DOHH2 (cell line): ENCODE data around the gene DOCK11.

Experiments used
- H3F3A ChIP-seq: fragments of 200-600 bp; sonication (generic), shearing (Covaris generic); 2 replicates; pipeline ENCODE4 v1.6.0; 2016; ENCODE audit warnings: antibody characterized with exemption, mild to moderate bottlenecking; ENCODE audit not compliant: control insufficient read depth, insufficient read depth
- H3K27ac ChIP-seq: fragments of 200-600 bp; sonication (generic); 2 replicates; pipeline ENCODE4 v1.5.1; 2014; ENCODE audit warnings: low read depth, mild to moderate bottlenecking, low read length, moderate library complexity
- H3K27me3 ChIP-seq: fragments of 200-600 bp; sonication (generic); 2 replicates; pipeline ENCODE4 v1.6.1; 2014; ENCODE audit warnings: mild to moderate bottlenecking, low read length, mixed read lengths; ENCODE audit not compliant: control insufficient read depth
- H3K36me3 ChIP-seq: fragments of 200-600 bp; sonication (generic); 2 replicates; pipeline ENCODE4 v1.6.1; 2014; ENCODE audit warnings: mild to moderate bottlenecking, low read length, moderate library complexity, mixed read lengths; ENCODE audit not compliant: control insufficient read depth
- H3K4me1 ChIP-seq: fragments of 200-600 bp; sonication (generic); 2 replicates; pipeline ENCODE4 v1.6.1; 2014; ENCODE audit warnings: mild to moderate bottlenecking, low read length, mixed read lengths; ENCODE audit not compliant: control insufficient read depth
- H3K4me2 ChIP-seq: fragments of 200-600 bp; sonication (generic); 2 replicates; pipeline ENCODE4 v1.6.0; 2014; ENCODE audit warnings: mild to moderate bottlenecking, low read length, moderate library complexity
- H3K4me3 ChIP-seq: fragments of 200-600 bp; sonication (generic); 2 replicates; pipeline ENCODE4 v1.5.1; 2014; ENCODE audit warnings: mild to moderate bottlenecking, low read length, mixed read lengths
- H3K79me2 ChIP-seq: fragments of 200-600 bp; sonication (generic); 2 replicates; pipeline ENCODE4 v1.6.1; 2014; ENCODE audit warnings: mild to moderate bottlenecking, low read length, mixed read lengths; ENCODE audit not compliant: control insufficient read depth
- H3K9me2 ChIP-seq: fragments of 200-600 bp; sonication (generic); replicated peaks from 2 replicates; pipeline ENCODE4 v1.6.1; 2014; ENCODE audit warnings: mild to moderate bottlenecking, low read length, mixed read lengths; ENCODE audit not compliant: control insufficient read depth
- H3K9me3 ChIP-seq: fragments of 200-600 bp; sonication (generic); 2 replicates; pipeline ENCODE4 v1.6.1; 2014; ENCODE audit warnings: antibody characterized with exemption, low read length, mixed read lengths; ENCODE audit not compliant: control insufficient read depth, insufficient read depth
- H4K20me1 ChIP-seq: fragments of 200-600 bp; sonication (generic); 2 replicates; pipeline ENCODE4 v1.6.0; 2014; ENCODE audit warnings: low read depth, mild to moderate bottlenecking, antibody characterized with exemption, low read length, moderate library complexity; ENCODE audit not compliant: control insufficient read depth, insufficient read depth
- EZH2phosphoT487 ChIP-seq: fragments of 200-600 bp; sonication (generic); IDR thresholded peaks from 2 replicates; pipeline ENCODE4 v1.6.1; 2017; ENCODE audit warnings: borderline replicate concordance, mild to moderate bottlenecking, antibody characterized with exemption, low read length, moderate library complexity, mixed read lengths
- TF ChIP-seq, protein P1 (sequence below): fragments of 200-600 bp; sonication (generic); IDR thresholded peaks from one replicate; pipeline ENCODE4 v1.5.1; 2014; ENCODE audit warnings: antibody characterized with exemption, mild to moderate bottlenecking, low read depth, low read length; ENCODE audit not compliant: poor library complexity, severe bottlenecking

Gene DOCK11

DNA sequence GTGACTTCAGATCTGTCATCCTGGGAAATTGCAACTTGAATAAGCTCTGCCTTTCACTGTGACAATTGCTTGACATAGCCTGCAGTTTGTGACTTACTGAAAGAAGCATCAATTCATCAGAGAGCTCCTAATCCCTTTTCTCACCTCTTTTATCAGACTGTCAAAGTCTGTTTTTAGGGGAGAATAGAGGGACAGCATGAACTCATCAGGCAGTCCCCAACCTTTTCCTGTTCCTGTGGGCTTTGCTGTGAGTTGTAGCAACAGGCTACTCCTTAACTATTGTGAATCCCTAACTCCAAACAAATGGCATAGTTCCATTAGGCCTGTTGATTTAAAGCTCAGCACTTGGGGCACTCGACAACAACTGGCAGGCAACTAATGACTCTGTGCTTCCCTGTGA lies 64.9 kb downstream of the DOCK11 start:
- H3K9me3 ChIP-seq, result no peaks in the 10 kb centered on the region
- H3K36me3 ChIP-seq, result no peaks in the 10 kb centered on the region
- H3K9me2 ChIP-seq, result no peaks in the 10 kb centered on the region
- TF ChIP-seq, protein P1, sequence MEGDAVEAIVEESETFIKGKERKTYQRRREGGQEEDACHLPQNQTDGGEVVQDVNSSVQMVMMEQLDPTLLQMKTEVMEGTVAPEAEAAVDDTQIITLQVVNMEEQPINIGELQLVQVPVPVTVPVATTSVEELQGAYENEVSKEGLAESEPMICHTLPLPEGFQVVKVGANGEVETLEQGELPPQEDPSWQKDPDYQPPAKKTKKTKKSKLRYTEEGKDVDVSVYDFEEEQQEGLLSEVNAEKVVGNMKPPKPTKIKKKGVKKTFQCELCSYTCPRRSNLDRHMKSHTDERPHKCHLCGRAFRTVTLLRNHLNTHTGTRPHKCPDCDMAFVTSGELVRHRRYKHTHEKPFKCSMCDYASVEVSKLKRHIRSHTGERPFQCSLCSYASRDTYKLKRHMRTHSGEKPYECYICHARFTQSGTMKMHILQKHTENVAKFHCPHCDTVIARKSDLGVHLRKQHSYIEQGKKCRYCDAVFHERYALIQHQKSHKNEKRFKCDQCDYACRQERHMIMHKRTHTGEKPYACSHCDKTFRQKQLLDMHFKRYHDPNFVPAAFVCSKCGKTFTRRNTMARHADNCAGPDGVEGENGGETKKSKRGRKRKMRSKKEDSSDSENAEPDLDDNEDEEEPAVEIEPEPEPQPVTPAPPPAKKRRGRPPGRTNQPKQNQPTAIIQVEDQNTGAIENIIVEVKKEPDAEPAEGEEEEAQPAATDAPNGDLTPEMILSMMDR, result no peak
- TF ChIP-seq EZH2phosphoT487, result no peak
- no peaks in the 10 kb centered on the region for H4K20me1 ChIP-seq
- no peaks in the 10 kb centered on the region for H3K4me1 ChIP-seq
- no peak overlapping the region for H3K4me2 ChIP-seq
- H3K27ac ChIP-seq, result no peak overlapping the region
- H3K79me2 ChIP-seq, result no peaks in the 10 kb centered on the region
- H3K4me3 ChIP-seq, result no peak overlapping the region
- H3K27me3 ChIP-seq, result no peaks in the 10 kb centered on the region
- H3F3A ChIP-seq, result no peaks in the 10 kb centered on the region

DNA sequence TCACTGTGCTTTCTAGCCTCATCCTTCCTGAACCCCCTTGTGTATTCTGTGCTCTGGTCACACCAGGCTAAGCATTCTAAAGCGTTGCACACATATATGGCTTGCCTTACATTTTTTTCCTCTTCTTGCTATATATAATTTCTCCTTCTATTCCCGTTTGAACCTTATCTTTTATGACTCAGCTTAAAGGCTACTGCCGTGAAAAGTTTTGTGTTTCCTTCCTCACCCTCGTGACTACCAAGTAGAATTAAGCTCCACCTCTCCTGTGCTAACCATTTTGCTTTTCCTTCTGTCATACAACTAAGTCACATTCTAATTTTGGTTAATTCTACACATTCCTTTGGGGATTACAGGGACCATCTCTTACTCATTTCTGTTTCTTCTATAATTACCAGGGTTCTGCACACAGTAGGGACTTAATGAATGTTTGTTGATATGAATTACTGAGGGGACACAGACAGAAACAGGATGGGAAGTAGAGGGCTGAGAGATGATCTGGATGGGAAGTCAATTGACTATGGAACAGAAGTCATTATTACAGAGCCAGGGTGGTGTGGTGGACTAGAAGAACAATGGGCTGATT lies 67.1 kb downstream of the DOCK11 start:
- no peaks in the 10 kb centered on the region for H3K4me1 ChIP-seq
- H3K27me3 ChIP-seq, result no peaks in the 10 kb centered on the region
- no peak overlapping the region for H3K27ac ChIP-seq
- H3F3A ChIP-seq, result no peaks in the 10 kb centered on the region
- no peaks in the 10 kb centered on the region for H3K36me3 ChIP-seq
- H3K4me3 ChIP-seq, result no peak overlapping the region
- no peaks in the 10 kb centered on the region for H3K9me3 ChIP-seq
- TF ChIP-seq EZH2phosphoT487, result no peak
- TF ChIP-seq, protein P1, result no peak
- no peaks in the 10 kb centered on the region for H4K20me1 ChIP-seq
- no peak overlapping the region for H3K4me2 ChIP-seq
- no peaks in the 10 kb centered on the region for H3K79me2 ChIP-seq
- no peaks in the 10 kb centered on the region for H3K9me2 ChIP-seq

DNA sequence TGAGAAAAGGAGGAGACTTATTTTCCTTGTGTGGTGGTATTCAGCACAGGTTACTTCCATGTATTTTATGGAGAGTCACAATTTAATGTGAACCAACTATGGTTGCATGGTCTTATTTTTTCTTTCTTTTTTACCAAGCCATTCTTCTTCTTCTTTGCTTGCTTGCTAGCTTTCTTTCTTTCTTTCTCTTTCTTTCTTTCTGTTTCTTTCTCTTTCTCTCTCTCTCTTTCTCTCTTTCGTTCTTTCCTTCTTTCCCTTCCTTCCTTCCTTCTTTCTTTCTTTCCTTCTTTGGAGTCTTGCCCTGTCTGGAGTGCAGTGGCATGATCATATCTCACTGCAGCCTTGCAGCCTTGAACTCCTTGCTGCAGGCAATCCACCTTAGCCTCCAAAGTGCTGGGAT lies 68.9 kb downstream of the DOCK11 start:
- H3K36me3 ChIP-seq, result no peaks in the 10 kb centered on the region
- H3K79me2 ChIP-seq, result no peaks in the 10 kb centered on the region
- TF ChIP-seq, protein P1, result no peak
- no peak for TF ChIP-seq EZH2phosphoT487
- H3F3A ChIP-seq, result no peaks in the 10 kb centered on the region
- H3K27ac ChIP-seq, result no peak overlapping the region
- no peak overlapping the region for H3K4me3 ChIP-seq
- H3K4me1 ChIP-seq, result no peaks in the 10 kb centered on the region
- H4K20me1 ChIP-seq, result no peaks in the 10 kb centered on the region
- no peak overlapping the region for H3K4me2 ChIP-seq
- H3K9me3 ChIP-seq, result no peaks in the 10 kb centered on the region
- H3K9me2 ChIP-seq, result no peaks in the 10 kb centered on the region
- H3K27me3 ChIP-seq, result no peaks in the 10 kb centered on the region
